Left lobe of liver (tissue), 2 donors: ENCODE data around the gene SHE. TPM values are rescaled to one million over a fixed set of nuclear protein-coding genes. Genes with fewer than 3 reads are reported as not detected.
"Not testable (repeated sequence)": the region's sequence is repeated elsewhere in the genome, so short reads cannot be mapped to it uniquely, and the experiment has no call there.

Experiments
- ATAC-seq: fragments of 200-7000 bp; cut with Tn5 transposase; one replicate; pipeline ENCODE4 v1.9.1; 2020; ENCODE audit warnings: mild to moderate bottlenecking, moderate library complexity
- DNase-seq: peaks from one replicate; pipeline ENCODE4 v3.0.0-alpha.2; 2020; ENCODE audit warnings: low spot score
- total RNA-seq: library from RNA; stranded (reverse); gene quantifications from one replicate; pipeline ENCODE4 v1.2.1, GENCODE V29; 2021
- donor health status: DM: no; HTN: no; CAD: no; lungs with moderate emphysema.
- donor health status: DM: no; HTN: yes; CAD: no.

SHE gene
- total RNA-seq, 1 donor from 2014 or later = 5.4 TPM

- ATAC-seq (no peak), DNase-seq (no peak)
Observed at GRCh38 chr1:154517661-154518060, 15.4 kb upstream of the SHE start.

DNA sequence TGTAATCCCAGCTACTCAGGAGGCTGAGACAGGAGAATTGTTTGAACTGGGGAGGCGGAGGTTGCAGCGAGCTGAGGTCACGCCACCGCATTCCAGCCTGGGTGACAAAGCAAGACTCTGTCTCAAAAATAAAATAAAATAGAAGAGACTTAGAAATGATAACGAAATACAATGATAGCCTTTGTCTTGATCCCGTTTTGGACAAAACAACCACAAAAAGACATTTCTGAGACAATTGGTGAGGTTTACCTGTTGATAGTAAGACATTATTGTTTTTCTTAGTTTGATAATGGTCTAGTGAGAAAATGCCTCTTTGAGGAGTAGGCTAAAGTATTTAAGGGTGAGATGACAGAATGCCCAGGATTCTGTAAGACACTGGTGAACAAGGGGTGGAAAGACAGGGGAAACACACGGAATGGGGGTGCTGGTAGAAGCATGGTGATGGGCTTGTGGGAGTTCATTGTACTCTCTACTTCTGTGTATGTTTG is 11.9 kb upstream of the SHE start:
- ATAC-seq (no peak), DNase-seq (no peak)

DNA sequence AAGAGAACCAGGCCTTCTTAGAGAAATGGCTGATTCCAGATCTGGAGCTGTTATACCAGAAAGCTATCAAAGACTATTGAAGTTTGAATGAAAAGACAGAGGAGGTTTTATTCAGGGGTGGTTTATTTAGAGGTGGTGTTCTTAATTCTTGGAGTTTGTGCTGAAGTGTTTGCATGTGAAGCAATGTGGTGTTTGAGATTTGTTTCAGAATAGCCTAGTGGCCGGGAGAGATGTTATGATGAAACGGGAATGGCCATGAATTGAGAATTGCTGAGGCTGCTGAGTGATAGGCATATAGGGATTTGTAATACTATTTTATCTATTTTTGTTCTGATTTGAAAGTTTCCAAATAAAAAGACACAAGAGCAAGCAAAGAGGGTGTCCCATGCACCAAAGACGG is 10.5 kb upstream of the SHE start:
- ATAC-seq (no peak), DNase-seq (no peak)

DNA sequence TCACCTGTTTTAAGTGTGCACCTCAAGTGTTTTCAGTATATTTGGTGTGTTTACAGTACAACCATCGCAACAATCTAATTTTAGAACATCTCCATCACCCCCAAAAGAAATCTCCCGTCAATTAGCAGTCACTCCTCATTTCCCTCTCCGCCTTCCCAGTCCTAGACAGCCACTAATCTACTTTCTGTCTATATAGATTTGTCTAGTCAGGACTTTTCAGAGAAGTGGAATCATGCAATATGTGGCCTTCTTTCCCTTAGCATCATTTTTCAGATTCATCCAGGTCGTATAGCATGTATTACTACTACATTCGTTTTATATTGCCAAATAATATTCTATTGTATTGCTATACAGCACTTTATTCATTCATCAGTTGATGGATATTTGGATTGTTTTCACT is 1.7 kb upstream of the SHE start:
- ATAC-seq (no peak), DNase-seq (no peak)

- ATAC-seq (peak; percentile 7), DNase-seq (no peak)
Observed at GRCh38 chr1:154502744-154503115, 518 bp upstream of the SHE start.

- DNase-seq (peak; percentile 73), ATAC-seq (peak; percentile 74)
Observed at GRCh38 chr1:154501423-154502065, 668 bp downstream of the SHE start.

DNA sequence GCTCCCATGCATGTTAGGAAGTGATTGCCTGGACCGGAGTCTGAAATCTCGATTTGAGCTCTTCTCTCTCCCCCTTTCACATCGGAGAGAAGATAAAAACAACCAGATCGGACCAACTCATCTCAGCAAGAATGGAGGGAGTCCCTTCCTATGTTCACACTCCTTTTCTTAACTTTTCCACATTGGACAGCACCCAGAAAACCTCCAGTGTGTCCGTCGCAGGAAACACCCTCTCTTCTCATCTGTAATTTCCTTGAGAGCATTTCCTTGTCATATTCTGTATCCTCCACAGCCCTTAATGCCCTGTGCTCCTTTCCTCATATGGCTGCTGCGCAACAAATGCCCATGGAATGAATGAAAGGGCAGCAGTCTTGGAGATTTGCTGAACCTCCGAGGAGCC is 1.7 kb downstream of the SHE start:
- DNase-seq = no peak
- ATAC-seq = no peak

DNA sequence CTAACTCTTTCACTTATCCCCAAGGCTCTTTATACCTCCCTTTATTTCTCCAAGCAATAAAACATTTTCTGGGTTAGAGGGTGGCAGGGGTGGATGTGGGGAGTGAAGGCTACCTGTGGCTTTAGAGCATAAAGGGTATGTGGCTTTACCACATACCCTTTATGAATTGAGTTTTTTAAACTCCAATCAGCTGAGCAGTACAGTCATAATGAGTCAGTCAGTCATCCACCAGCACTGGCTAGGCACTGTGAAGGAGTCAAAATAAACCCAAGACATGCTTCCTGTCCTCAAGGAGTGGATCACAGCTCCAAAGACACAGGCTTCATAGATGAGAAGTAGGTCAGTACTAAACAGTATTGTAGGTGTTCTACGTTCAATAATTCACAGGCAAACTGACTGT is 2.8 kb downstream of the SHE start:
- no peak for ATAC-seq
- no peak for DNase-seq

DNA sequence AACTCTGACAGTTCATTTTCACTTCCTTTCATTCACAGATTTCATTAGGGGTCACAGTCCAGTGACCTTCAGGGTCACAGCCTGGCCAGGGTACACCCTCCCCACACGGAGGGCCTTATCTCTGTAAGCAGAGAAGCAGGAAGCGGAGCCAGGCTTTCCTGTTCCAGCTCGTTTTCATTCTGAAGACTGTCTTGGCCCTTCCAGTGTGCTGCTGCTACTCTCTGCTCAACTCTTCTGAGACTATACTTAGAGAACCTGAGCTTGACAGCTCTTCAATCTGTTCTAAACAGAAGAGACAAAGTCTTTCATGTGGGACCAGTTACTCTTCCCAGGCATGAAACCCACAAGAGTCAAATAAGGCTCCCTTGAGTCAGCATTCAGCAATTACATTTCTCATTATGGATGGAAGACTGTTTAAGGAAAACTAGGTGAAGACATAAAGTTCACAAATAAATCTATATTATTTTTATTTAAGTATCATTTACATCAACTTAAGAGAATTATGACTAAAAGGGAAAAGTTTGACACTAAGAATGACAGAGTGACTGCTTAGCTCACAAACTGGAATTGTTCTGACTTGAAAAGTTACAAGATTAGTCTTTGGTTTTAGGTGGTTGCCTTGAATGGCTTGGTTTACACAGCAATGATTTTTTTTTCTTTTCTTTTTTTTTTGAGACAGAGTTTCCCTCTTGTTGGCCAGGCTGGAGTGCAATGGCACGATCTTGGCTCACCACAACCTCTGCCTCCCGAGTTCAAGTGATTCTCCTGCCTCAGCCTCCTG is 5.0 kb downstream of the SHE start:
- DNase-seq (peak; percentile 84), ATAC-seq (peak; percentile 90)

DNA sequence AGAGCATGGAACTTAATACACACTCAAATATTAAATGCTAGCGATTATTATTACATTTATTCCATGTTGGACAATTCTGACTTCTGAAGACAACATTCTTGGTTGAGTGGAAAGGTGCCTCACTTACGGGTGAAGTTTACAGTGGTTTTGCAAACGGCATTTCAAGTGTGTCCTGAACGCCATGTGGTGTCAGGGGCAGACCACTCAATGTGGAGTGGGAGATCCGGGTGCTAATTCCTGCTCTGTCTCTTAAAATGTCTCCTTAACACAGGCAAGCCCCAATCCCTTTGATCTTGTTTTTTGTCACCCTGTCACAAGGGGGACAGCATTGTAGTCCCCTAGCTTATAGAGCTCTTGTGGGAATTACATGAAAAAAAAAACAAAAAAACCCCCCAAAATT is 5.8 kb downstream of the SHE start:
- DNase-seq (no peak), ATAC-seq (no peak)

- ATAC-seq = no peak
- DNase-seq = no peak
Observed at GRCh38 chr1:154495496-154496273, 6.5 kb downstream of the SHE start.

- DNase-seq (peak; percentile 52), ATAC-seq (peak; percentile 34)
Observed at GRCh38 chr1:154493276-154493675, 8.9 kb downstream of the SHE start.

- DNase-seq = no peak
- no peak for ATAC-seq
Observed at GRCh38 chr1:154492115-154492514, 10.1 kb downstream of the SHE start.

DNA sequence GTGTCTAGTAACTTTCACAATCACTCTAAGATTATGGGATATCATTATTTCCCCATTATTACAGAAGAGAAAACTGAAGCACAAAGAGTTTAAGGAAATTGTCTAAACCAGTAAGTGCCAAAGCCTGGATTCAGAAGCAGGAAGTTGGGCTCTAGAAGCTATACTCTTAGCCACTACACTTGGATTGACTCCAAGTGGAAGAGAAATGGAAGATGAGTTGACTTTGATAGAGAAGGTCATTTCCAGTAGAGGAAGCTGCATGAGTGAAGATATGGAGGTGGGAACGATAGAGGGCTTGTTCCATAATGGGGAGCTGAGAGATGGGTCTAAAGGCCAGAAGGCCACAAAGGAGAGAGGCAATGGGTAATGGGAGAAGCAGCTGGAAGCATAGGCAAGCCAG is 11.9 kb downstream of the SHE start:
- ATAC-seq = peak; percentile 12

DNA sequence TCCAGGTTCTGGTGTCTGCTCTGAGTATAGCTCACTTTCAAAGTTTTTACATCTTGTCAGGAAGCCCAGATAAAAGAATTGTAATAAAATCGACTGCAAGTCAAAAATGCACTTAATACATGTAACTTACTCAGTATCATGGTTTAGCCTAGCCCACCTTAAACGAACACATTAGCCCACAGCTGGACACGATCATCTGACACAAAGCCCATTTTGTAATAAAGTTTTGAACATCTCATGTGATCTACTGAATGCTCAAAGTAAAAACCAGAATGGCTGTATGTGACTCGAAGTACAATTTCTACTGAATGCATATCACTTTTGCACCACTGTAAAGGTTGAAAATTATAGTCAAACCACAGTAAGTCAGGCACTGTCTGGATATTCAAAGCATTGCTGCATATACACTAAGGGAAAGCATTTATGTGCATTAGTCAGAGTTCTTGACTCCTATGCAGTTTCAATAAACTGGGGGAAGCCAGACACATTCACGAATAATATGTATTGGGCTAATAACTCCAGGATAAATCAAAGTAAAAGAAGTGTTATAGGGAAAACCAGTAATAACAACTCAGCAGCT is 12.4 kb downstream of the SHE start:
- DNase-seq (no peak), ATAC-seq (no peak)

More for the DNA sequence above, 11.9 kb downstream of the SHE start:
- no peak for DNase-seq

DNA sequence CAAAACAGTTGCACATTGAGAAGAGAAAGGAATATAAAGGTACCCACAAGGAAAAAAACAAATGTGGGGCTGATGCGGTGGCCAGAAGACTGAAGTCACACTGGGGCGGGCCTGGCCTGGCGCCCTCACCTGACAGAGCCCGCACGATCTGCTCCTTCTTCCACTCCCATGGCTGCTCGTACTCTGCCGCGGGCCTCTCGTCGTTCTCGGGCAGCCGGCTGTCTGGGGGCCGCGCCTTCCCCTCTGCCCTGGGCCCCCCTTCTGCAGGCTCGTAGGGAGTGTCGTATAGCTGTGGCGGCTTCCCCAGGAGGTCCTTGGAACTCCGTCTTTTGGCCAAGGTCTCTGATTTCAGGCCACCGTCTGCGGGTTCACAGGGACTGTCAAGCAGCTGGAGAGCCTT is 13.3 kb downstream of the SHE start:
- DNase-seq (no peak), ATAC-seq (no peak)

- ATAC-seq, DNase-seq: not testable (repeated sequence)
Observed at GRCh38 chr1:154486756-154487155, 15.5 kb downstream of the SHE start.

DNA sequence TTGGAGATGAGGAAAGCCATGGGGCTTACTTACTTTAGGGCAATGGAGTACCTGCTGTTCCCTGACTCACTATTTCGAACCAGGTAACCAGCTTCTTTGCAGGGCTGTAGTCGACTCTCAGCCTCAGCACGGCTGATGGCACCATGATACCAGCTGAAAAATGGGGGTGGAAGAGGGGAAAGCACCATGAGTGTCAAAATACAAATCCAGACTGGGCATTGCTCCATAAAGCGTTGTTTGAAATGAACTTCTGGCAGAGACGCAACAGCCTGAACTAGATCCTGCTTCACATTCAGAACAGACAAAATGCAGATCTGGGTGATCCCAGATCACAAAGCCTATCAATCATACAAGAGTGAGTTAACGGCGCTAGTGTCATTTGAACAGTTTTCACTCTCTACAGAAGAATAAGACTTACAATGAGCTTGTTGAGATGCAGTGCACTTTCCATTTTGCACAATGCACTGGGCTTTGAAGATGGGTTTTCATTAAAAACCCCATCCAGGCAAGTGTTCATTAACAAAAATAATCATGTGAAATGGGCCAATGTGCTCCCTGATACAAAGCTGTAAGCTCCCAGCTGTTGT is 16.2 kb downstream of the SHE start:
- DNase-seq (peak; percentile 58), ATAC-seq (peak; percentile 87)

DNA sequence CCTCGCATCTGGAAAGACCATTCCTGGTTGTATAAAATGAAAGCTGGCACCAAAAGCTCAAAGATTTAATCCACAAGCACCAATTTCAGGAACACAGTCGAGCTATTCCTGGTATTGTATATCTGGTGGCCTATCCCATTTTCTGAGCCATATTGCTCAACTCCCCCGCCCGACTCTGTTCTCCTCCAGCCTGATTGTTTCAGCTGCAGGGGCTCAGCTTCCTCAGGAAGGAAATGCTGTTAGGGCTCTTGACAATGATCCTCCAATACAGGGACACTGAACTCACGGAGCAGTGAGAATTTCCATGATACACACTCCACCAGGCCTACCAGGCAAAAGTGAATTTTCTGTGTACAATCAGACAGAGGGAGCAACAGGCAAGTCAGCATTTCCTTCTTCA is 17.1 kb downstream of the SHE start:
- DNase-seq = no peak
- ATAC-seq = peak; percentile 51

GRCh38 chr1:154483941-154484803 is 18.0 kb downstream of the SHE start:
- DNase-seq (no peak), ATAC-seq (no peak)
